Brain pericyte (primary cell): ENCODE data around the gene SLC35E2B.
"Not testable (repeated sequence)": the region's sequence is repeated elsewhere in the genome, so short reads cannot be mapped to it uniquely, and the experiment has no call there.

ENCODE experiments used
- DNase-seq: peaks from one replicate; pipeline ENCODE4 v3.0.0-alpha.2; 2012; ENCODE audit warnings: low read depth, low spot score

SLC35E2B gene

DNA sequence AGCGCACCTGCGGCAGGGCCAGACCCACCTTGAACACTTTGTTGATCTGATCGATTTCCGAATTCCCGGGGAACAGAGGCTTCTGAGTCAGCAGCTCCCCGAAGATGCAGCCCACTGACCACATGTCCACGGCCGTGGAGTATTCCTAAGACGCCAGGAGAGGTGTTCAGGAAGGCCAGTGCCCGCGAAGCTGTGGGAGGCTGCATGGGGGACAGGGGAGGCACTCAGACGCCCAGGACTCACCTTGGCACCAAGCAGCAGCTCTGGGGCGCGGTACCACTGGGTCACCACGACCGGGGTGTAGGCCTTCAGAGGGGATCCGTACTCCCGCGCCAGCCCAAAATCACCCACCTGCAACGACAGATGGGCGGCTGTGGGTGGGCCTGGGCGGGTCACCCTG, 11.2 kb upstream of the SLC35E2B start:
- no peak for DNase-seq

DNA sequence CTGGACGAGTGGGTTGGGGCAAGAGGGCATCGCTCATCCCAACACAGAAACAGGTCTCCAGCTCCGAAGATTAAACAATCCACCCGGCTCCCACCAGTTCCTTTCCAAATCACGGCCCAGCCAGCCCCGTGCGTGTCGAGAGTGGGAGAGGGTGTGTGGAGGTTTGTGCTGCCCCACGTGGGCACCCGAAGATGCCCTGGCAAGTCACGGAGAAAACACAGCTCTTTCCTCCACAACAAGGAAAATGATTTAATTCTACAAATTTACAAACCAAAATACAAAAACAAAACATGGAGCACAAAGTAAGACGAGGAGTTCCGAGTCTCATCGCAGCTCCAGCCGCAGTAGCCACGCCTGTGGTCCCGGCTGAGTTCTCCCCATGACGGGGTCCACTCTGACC, 9.9 kb upstream of the SLC35E2B start:
- not testable (repeated sequence) for DNase-seq

DNA sequence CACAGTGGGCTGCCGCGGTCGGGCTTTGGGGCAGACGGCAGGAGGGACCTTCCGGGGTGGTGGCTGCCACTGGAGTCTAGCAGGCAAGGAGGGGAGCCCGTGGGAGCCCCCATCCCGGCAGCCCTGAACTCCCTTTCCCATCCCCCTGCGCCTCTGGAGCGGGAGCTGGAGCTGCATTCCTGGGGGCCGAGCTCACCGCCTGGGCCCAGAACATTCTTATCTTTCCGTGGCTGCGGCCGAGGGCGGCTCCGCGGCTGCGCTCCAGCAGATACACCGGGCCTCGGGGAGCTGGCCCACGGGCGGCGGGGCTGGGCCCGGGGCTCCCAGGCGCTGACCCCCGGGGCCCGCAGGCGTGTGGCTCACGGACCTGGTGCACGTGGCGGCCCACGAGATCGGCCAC, 8.0 kb upstream of the SLC35E2B start:
- DNase-seq: not testable (repeated sequence)

DNA sequence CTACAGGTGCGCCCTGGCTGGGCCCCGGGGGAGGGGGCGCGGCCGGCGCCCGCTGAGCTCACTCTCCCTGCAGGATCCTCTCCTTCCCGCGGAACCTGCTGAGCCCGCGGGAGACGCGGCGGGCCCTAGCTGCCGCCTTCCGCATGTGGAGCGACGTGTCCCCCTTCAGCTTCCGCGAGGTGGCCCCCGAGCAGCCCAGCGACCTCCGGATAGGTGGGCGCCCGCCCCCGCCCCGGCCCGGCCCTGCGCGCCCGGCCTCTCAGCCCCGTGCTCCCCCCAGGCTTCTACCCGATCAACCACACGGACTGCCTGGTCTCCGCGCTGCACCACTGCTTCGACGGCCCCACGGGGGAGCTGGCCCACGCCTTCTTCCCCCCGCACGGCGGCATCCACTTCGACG, 7.5 kb upstream of the SLC35E2B start:
- DNase-seq: not testable (repeated sequence)

DNA sequence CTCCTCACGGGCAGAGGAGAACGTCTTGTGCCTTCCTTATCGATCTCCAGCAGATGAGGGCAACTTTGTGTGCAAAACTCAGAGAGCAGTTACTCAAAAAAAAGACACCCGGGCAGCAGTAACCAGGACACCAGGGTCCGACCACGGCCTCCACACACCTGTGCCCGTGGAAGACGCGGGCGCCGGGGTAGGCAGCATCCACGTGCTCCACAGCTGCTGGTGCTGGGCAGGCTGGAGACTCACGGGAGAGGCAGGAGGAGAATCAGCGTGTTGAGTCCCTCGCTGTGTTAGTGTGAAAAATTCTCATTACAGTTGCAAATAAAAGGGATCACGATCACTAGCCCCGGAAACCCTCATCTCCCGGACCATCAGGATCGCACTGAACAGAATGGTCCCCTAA, 6.5 kb upstream of the SLC35E2B start:
- DNase-seq: not testable (repeated sequence)

DNA sequence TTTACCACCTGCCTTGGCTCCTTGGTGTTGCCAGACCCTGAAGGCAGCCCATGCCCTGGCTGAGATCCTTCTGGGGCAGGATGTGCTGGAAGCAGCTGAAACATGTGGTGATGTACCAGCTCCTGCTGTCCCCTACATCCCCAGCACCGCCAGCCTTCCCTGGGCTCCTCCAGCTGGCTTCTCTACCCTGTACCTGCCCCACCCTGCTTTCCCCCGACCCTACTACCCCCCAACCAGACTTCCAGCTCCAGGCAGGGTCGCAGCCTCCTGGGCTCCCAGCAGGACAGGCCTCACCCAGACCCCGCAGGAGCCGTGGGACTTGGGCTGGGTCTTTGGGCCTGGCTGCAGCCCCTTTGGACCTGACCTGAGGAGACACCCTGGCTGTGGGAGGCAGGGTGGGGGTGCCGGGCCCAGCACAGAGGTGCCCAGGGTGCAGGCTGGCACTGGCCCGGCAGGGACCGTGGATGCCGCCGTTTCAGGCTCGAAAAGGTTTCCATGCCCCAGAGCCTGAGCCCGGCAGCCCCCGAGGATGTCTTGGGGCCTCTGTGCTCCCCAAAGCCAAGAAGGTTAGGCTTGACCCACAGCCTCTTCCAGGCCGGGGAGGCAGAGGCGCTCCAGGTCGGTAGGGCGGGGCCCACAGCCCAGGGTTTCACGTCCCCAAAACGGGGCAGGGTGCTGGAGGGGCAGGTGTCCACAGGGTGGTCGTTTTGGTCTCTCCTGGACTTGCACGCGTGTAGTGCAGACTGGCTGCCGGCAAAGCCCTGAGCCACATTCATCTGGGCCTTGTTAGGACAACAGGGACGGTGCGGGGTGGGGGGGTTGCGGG, 5.0 kb upstream of the SLC35E2B start:
- DNase-seq: not testable (repeated sequence)

DNA sequence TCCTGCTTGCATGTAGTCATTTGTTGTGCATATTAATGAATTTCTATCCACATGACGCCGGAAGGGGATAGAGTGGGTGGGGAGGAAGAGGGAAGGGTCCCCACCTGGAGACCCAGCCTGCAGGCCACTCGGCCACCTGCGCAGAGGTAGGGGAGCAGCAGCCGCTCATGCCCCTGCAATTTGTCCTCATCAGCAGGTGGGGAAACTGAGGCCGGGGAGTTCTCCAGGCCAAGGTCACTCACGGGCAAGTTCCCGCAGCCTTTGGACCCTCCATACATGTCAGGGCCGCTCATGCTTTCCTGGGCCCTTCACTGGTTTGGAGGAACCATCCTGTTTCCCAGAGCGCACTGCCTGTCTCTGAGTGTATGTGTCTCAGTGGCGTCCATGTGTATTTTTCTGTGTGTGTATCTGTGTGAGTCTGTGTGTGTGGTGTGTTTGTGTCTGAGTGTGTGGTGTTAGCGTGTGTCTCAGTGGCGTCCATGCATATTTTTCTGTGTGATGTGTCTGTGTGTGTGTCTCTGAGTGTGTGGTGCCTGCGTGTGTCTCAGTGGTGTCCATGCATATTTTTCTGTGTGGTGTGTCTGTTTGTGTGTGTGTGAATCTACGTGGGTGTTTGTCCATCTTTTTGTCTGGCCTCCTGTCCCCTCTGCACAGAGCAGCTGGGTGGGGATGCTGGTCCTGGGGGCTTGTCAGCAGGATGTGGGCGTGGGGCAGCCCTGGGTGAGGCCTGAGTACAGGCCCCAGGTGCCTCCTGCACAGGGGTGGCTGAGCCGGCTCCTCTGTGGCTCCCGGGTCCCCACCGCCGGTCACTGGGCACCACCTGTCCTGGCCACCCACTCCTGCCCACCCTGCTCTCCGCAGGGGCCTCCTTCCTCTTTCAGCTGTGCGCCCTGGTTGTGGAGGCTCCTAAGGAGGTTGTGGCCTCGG, 4.1 kb upstream of the SLC35E2B start:
- not testable (repeated sequence) for DNase-seq

DNA sequence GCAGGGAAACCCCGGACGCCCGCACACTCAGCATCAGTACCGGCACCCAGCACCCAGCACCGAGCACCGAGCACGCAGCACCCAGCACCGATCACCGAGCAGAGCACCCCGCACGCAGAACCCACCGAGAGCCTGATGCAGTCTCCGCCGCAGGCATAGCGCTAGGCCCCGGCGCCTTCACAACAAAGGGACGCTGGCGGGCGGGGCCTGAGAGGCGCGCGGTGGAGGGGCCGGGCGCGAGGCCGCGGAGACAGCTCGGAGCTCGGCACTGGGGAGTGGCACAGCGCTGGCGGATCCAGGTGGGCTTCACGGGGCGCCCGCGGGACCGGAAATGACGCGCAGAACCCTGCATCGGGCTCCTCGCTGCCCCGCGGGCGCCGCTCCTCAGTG, 276 bp downstream of the SLC35E2B start:
- not testable (repeated sequence) for DNase-seq

DNA sequence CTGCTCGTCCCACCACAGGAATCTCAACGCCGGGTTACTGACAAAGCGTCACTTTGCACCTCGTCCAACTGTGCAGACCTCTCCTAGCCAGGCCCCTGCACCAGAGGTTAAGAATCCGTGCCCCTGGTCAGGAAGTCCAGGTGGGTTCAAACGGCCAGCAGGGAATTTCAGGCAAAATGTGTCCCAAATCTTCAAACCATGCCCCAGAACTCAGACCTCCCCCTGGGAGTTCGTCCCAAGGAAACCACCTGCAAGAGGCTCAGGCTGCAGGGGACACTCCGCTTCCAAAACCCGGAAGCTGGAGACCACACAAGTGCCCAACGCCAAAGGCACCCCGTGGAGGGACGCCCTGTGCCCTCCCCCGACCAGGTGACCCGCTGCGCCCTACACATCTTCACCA, 1.2 kb downstream of the SLC35E2B start:
- DNase-seq: not testable (repeated sequence)

DNA sequence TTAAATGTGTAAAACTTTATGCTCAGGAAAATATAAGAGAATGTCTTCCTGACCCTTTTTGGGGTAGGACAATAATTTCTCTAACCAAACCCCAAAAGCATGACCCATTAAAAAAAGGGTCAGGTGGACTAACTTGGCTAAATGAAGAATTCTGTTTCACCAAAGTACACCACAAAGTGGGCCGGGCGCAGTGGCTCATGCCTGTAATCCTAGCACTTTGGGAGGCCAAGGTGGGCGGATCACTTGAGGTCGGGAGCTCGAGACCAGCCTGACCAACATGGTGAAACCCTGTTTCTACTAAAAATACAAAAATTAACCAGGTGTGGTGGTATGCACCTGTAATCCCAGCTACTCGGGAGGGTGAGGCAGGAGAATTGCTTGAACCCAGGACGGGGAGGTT, 3.1 kb downstream of the SLC35E2B start:
- DNase-seq: not testable (repeated sequence)

DNA sequence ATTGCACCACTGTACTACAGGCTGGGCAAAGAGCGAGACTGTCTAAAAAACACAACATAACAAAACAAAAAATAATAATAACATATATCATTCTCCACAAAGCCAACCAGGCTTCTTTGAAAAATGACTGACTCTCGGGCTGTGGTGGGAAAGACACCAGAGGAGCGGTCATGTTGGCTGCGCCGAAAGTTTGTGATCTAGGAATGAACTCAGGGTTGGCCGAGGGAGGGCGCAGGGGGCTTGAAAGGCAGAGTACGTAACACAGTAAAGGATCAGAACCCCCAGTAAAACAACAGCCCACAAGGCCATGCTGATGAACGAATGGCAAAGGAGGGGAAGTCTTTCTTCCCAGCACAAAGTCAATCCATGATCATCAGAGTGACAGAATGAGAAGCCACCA, 4.7 kb downstream of the SLC35E2B start:
- DNase-seq: no peak

DNA sequence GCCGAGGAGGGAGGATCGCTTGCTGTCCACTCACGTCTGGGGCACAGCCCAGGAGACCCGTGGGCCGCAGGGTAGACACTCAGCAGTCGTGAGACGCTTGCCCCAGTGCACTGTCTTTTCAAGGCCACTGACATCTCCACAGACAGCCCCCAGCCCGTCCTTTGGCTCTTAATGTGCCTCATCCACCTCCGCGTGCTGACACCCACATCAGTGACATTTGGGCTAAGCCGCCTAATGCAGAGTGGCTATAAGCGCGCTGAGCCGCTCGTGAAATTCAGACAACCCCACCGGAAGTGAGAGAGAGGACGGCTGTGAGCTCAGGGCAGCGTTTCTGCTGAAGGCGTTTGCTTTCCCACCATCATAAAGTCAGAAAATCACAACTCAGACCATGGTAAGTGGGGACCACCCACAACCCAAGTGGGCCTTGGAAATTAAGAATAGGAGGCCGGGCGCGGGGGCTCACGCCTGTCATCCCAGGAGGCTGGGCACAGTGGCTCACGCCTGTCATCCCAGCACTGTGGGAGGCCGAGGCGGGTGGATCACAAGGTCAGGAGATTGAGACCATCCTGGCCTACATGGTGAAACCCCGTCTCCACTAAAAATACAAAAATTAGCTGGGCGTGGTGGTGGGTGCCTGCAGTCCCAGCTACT, 8.4 kb downstream of the SLC35E2B start:
- DNase-seq: no peak

DNA sequence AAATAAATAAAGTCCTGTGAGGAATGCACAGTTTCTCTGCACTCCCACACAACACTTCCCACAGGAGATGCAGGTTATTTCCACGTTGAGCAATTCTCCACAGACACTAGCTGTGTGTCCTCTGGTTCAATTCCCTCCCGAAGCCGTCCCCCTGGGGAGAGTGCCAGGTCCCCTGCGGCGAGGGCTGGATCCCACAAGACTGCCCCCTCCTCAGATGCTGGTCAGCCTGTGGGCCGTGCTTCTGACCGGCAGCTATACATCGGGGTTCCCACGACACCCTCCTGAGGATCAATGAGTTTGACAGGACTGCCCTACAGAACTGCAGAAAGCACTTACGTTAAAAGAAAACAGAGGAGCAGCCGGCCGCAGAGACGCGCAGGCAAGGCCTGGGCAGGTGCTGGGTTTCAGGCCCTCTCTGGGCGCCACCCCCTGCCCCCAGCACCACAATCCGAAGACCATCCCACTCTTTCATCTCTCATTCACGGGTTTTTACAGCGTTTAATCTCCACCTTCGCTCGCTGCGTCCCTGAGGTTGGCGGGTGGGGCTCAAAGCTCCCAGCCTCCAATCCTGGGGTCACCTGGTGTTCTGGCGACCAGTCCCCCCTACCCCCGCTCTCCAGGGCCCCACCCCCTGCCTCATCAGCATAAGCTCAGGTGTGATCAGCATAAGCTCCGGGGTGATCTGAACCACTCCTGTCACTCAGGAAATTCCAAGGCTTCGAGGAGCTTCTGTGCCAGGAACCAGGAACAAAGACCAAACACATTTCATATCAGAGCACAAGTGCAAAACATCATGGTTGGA, 9.3 kb downstream of the SLC35E2B start:
- DNase-seq: no peak

DNA sequence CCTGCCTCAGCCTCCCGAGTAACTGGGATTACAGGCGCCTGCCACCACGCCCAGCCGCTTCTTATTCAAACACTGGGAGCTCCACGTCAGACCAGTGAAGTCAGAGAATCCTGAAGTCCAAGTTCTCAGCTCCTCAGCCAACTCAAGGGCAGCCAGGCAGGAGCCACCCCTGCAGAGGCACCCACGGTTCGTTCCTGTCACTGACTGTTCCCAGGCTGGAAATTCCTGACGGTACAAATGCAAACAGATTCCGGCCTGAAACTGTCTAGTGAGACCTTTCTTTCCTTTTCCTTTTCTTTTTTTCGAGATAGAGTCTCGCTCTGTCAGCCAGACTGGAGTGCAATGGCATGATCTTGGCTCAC, 11.7 kb downstream of the SLC35E2B start:
- no peak for DNase-seq

DNA sequence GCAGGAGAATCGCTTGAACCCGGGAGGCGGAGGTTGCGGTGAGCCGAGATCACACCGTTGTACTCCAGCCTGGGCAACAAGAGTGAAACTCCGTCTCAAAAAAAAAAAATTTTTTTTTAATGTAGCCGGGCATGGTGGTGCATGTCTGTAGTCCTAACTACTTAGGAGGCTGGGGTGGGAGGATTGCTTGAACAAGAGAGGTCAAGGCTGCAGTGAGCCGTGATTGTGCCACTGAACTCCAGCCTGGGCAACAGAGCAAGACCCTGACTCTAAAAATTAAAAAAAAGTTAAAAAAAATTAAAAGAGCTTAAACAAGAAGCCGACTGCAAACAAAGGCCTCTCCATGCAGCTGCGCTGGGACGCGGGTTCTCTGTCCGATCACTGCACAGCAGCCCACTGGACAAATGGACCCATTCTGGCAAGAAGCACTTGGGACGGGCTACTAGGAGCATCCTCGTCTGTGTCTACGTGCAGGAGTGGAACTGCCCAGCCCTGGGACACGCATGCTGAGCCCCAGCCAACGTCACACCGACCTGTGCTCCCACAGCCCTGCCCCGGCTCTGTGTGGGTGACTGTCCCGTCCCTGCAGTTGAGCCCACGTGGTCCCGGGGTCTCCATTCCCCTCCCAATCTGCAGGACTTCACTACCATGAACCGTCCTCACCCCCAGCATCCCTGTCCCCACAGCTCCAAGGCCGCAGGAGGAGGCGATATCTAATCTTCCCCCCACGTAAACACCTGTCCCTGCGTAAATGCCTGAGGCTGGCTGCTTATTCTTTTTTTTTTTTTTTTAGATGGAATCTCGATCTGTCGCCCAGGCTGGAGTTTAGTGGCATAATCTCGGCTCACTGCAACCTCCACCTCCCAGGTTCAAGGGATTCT, 12.3 kb downstream of the SLC35E2B start:
- DNase-seq: no peak

DNA sequence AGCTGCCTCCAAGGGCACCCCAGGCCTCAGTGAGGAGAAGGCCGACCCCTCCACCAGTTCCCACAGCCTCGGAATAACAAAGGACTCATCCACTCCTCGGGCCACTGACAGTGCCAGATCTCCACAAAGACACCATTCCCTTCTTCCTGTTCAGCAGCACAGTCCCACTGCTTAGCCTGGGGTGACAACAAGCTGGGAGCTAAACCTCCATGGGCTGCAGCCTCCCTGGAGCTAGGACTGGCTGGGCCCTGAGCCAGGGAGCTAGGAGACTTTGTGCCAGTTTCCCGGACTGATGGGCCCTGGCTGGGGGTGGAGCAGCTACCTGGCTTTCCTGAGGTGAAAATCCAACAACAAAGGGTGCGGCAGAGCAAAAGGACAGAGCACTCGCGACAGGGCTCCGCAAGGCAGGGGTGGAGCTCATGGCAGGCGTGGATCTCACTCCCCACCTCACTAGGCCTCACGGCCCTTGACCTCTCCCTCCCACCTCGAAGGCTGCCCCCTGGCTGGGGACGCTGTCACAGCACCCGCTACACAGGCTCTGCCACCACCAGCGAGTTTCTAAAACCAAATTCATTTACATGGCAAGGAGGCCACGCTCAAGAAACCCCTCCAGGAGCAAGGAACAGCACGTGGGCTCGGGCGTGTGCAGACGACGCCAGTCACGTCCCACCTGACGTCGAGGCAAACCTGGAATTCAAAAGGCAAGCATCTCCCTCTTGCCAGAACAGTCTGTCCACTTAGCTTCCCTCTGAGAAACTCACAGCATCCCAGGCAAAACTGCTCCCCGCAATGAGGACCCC, 13.8 kb downstream of the SLC35E2B start:
- DNase-seq: no peak

DNA sequence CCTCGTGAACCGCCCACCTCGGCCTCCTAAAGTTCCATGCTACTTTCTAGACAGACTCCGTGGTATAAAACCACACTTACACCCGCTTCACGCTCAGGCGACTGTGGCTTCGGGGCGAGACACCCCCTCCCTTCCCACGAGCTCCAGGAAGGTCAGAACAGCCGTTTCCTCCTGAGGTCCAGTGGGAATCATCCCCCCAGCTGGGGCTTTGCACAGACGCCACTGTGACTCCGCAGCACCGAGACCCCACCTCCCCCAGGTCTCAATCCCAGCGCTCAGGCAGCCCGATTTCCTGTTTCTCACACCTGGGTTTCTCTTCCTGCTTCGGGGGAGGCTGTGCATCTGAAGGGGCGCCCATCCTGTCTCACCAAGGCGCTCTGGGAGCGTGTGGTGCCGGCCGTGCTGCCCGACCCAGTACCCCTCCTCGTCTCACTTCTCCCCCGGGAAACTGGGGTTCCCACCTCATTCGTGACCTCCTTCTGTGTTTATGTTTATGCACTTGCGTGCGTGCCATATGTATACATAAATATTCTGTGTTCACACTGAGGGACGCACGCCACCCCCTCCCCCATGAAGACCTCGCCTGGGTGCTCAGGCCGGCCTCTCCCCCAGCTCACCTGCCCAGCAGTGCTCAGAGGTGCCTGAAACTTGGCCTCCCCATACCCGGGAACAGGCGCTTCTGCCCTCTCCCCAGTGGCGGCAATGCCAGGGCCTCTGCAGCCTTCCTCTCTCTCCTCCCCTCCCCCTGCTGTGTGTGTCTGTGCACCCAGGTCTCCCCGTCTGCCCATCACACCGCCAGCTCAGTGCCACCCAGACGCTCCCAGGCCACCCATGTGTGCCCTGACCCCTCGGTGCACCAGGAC, 14.6 kb downstream of the SLC35E2B start:
- no peak for DNase-seq

DNA sequence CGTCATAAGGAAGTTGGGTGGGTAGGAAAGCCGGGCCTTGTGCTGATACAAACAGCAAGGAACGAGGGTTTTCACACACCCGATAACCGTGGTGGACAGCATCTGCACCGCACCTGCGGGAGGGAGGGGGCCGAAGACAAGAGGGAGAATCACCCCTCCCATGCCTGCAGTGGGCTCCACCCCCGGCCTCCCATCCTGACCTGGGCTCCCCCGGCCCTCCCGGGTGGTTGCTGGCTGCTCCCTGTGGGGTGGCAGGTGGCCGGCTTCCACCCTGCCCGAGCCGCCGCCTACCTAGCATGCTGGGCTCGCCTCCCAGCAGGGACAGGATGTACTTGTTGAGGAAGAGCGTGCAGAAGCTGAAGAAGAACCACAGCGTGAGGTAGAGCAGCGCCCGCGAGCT, 16.5 kb downstream of the SLC35E2B start:
- not testable (repeated sequence) for DNase-seq

DNA sequence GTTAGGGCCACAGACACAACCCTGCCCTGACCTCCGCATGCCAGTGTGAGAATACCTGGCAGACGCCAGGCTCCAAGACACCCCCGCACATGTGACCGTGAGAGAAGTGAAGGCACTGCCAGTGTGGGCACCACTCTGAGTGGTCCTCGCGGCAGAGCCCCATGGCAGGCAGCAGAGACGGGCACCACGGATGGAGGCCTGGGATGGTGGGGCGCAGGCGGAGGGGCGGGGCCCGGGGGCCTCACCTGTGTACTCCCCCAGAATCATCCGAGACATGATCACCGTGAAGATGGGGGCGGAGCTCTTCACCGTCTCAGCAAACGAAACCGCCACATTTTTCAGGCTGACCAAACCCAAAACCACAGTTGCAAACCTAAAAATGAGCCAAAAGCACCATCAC, 17.4 kb downstream of the SLC35E2B start:
- DNase-seq: not testable (repeated sequence)
